Measurements from ENCODE around the gene OSGIN1.
"Not testable (repeated sequence)": the region's sequence is repeated elsewhere in the genome, so short reads cannot be mapped to it uniquely, and the experiment has no call there.

The OSGIN1 gene

GRCh38 chr16:83946154-83946780 lies 6.8 kb upstream of the OSGIN1 start:
- no peak for DNase-seq (ENCODE audit: low spot score)
- in situ Hi-C loops (cut with MboI; ENCODE audit: low pct_unique_long_range_greater_than_20kb, low sequenced_read_pairs, unreplicated experiment) = no loop called here
- no peak for TF ChIP-seq CTCF (IDR thresholded peaks at IDR 0.05; ENCODE audit: extremely low read depth, insufficient read depth, missing control alignments)

- DNase-seq (ENCODE audit: low spot score) = no peak
- in situ Hi-C loops (cut with MboI; ENCODE audit: low pct_unique_long_range_greater_than_20kb, low sequenced_read_pairs, unreplicated experiment) = no loop called here
- TF ChIP-seq CTCF (IDR thresholded peaks at IDR 0.05; ENCODE audit: extremely low read depth, insufficient read depth, missing control alignments) = no peak
Measured at GRCh38 chr16:83946781-83947566, 6.1 kb upstream of the OSGIN1 start.

- no peak for TF ChIP-seq CTCF (IDR thresholded peaks at IDR 0.05; ENCODE audit: extremely low read depth, insufficient read depth, missing control alignments)
- in situ Hi-C loops (cut with MboI; ENCODE audit: low pct_unique_long_range_greater_than_20kb, low sequenced_read_pairs, unreplicated experiment) = no loop called here
- DNase-seq (ENCODE audit: low spot score) = no peak
Measured at GRCh38 chr16:83947642-83948234, 5.3 kb upstream of the OSGIN1 start.

GRCh38 chr16:83948914-83949723 lies 3.9 kb upstream of the OSGIN1 start:
- in situ Hi-C loops (cut with MboI; ENCODE audit: low pct_unique_long_range_greater_than_20kb, low sequenced_read_pairs, unreplicated experiment) = no loop called here
- TF ChIP-seq CTCF (IDR thresholded peaks at IDR 0.05; ENCODE audit: extremely low read depth, insufficient read depth, missing control alignments) = no peak
- no peak for DNase-seq (ENCODE audit: low spot score)

GRCh38 chr16:83949724-83950001 lies 3.4 kb upstream of the OSGIN1 start:
- TF ChIP-seq CTCF (IDR thresholded peaks at IDR 0.05; ENCODE audit: extremely low read depth, insufficient read depth, missing control alignments) = no peak
- in situ Hi-C loops (cut with MboI; ENCODE audit: low pct_unique_long_range_greater_than_20kb, low sequenced_read_pairs, unreplicated experiment) = loop anchor here (25.0 kb wide), 1 partner anchor 113 kb away; no protein-coding TSS in a partner anchor
- DNase-seq (ENCODE audit: low spot score) = no peak

GRCh38 chr16:83950862-83951399 lies 2.1 kb upstream of the OSGIN1 start:
- in situ Hi-C loops (cut with MboI; ENCODE audit: low pct_unique_long_range_greater_than_20kb, low sequenced_read_pairs, unreplicated experiment) = loop anchor here (25.0 kb wide), 1 partner anchor 111 kb away; no protein-coding TSS in a partner anchor
- not testable (repeated sequence) for DNase-seq (ENCODE audit: low spot score)

All from GM13977 (cell line).